Measurements from ENCODE around the gene UBE3D. TPM values are rescaled to one million over a fixed set of nuclear protein-coding genes. Genes with fewer than 3 reads are reported as not detected.

Gene UBE3D
- total RNA-seq, 1 experiment from 2014 or later, result 14.0 TPM

DNA sequence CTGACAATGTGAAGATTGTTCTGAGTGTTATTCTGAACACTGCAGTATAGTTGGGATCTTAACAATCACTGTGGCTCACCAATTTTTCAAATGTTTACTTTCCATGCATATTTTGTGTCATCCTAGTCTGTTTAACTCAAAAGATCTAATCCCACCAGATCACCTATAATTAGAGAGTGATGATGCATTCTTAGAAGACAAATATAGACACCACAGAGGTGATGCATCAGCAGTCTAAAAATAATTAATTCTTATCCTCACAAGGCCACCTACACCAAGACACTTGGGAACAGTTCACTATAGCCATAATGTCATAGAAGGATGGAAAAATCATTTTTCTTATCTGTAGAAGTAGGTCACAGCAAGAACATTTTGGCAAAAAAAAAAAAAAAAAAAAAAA is 154.8 kb downstream of the UBE3D start:
- POLR2A ChIA-PET, result no interaction called here
- H3K36me3 Mint-ChIP-seq, result no peaks in the 10 kb centered on the region
- peaks cover 2% of the 10 kb centered on the region; the same call in 1 of the 2 replicates for H3K4me1 Mint-ChIP-seq
- H3K4me3 Mint-ChIP-seq, result no peak overlapping the region
- TF ChIP-seq, protein P1, sequence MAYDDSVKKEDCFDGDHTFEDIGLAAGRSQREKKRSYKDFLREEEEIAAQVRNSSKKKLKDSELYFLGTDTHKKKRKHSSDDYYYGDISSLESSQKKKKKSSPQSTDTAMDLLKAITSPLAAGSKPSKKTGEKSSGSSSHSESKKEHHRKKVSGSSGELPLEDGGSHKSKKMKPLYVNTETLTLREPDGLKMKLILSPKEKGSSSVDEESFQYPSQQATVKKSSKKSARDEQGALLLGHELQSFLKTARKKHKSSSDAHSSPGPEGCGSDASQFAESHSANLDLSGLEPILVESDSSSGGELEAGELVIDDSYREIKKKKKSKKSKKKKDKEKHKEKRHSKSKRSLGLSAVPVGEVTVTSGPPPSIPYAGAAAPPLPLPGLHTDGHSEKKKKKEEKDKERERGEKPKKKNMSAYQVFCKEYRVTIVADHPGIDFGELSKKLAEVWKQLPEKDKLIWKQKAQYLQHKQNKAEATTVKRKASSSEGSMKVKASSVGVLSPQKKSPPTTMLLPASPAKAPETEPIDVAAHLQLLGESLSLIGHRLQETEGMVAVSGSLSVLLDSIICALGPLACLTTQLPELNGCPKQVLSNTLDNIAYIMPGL (CRISPR knock-in tag; IDR thresholded peaks at IDR 0.05), result no peak
- TF ChIP-seq OVOL2 (CRISPR knock-in tag; IDR thresholded peaks at IDR 0.05; ENCODE audit: borderline replicate concordance) (no peak), JAZF1 (CRISPR knock-in tag; IDR thresholded peaks at IDR 0.05) (no peak), IRF2 (CRISPR knock-in tag; IDR thresholded peaks at IDR 0.05; ENCODE audit: borderline replicate concordance, low read depth) (no peak), CREM (CRISPR knock-in tag; IDR thresholded peaks at IDR 0.05) (no peak), FOXK1 (CRISPR knock-in tag; IDR thresholded peaks at IDR 0.05) (no peak), TEAD1 (CRISPR knock-in tag; IDR thresholded peaks at IDR 0.05) (no peak), ETV6 (CRISPR knock-in tag; IDR thresholded peaks at IDR 0.05) (no peak), FOXP1 (CRISPR knock-in tag; IDR thresholded peaks at IDR 0.05; ENCODE audit: borderline replicate concordance) (no peak)
- TF ChIP-seq, protein P2, sequence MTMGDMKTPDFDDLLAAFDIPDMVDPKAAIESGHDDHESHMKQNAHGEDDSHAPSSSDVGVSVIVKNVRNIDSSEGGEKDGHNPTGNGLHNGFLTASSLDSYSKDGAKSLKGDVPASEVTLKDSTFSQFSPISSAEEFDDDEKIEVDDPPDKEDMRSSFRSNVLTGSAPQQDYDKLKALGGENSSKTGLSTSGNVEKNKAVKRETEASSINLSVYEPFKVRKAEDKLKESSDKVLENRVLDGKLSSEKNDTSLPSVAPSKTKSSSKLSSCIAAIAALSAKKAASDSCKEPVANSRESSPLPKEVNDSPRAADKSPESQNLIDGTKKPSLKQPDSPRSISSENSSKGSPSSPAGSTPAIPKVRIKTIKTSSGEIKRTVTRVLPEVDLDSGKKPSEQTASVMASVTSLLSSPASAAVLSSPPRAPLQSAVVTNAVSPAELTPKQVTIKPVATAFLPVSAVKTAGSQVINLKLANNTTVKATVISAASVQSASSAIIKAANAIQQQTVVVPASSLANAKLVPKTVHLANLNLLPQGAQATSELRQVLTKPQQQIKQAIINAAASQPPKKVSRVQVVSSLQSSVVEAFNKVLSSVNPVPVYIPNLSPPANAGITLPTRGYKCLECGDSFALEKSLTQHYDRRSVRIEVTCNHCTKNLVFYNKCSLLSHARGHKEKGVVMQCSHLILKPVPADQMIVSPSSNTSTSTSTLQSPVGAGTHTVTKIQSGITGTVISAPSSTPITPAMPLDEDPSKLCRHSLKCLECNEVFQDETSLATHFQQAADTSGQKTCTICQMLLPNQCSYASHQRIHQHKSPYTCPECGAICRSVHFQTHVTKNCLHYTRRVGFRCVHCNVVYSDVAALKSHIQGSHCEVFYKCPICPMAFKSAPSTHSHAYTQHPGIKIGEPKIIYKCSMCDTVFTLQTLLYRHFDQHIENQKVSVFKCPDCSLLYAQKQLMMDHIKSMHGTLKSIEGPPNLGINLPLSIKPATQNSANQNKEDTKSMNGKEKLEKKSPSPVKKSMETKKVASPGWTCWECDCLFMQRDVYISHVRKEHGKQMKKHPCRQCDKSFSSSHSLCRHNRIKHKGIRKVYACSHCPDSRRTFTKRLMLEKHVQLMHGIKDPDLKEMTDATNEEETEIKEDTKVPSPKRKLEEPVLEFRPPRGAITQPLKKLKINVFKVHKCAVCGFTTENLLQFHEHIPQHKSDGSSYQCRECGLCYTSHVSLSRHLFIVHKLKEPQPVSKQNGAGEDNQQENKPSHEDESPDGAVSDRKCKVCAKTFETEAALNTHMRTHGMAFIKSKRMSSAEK (CRISPR knock-in tag; IDR thresholded peaks at IDR 0.05; ENCODE audit: borderline replicate concordance), result no peak
- TF ChIP-seq, protein P3, sequence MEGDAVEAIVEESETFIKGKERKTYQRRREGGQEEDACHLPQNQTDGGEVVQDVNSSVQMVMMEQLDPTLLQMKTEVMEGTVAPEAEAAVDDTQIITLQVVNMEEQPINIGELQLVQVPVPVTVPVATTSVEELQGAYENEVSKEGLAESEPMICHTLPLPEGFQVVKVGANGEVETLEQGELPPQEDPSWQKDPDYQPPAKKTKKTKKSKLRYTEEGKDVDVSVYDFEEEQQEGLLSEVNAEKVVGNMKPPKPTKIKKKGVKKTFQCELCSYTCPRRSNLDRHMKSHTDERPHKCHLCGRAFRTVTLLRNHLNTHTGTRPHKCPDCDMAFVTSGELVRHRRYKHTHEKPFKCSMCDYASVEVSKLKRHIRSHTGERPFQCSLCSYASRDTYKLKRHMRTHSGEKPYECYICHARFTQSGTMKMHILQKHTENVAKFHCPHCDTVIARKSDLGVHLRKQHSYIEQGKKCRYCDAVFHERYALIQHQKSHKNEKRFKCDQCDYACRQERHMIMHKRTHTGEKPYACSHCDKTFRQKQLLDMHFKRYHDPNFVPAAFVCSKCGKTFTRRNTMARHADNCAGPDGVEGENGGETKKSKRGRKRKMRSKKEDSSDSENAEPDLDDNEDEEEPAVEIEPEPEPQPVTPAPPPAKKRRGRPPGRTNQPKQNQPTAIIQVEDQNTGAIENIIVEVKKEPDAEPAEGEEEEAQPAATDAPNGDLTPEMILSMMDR (IDR thresholded peaks at IDR 0.05), result no peak
- TF ChIP-seq, protein P4, sequence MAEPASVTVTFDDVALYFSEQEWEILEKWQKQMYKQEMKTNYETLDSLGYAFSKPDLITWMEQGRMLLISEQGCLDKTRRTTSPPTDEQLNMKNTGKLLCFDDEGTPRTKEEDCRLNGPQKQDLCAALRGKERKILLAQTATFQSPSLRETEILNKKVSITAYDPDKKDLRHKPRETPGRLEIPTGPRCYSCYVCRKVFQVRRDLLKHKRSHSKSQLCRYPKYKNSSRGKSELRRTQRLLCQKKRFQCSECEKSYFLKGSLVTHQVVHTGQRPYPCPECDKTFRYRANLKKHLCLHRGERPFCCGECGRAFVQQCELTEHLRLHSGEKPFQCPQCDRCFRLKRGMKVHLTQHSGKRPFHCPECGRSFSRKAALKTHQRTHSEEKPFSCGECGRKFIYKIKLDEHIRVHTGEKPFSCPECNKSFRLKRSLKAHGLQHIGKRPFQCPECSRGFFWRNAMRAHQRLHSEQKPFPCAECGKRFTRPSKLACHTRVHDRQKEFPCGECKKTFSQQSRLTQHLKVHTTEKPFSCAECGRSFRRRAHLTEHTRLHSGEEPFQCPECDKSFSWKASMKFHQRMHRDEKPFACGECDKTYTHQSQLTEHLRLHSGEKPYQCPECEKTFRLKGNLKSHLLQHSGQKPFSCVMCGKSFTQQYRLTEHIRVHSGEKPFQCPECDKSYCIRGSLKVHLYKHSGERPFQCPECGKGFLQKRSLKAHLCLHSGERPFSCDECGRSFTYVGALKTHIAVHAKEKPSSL (CRISPR knock-in tag; conservative IDR thresholded peaks at IDR 0.05), result no peak
- TF ChIP-seq, protein P5, sequence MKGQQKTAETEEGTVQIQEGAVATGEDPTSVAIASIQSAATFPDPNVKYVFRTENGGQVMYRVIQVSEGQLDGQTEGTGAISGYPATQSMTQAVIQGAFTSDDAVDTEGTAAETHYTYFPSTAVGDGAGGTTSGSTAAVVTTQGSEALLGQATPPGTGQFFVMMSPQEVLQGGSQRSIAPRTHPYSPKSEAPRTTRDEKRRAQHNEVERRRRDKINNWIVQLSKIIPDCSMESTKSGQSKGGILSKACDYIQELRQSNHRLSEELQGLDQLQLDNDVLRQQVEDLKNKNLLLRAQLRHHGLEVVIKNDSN (CRISPR knock-in tag; IDR thresholded peaks at IDR 0.05), result no peak
- DNase-seq (ENCODE audit: low spot score) (no peak), ATAC-seq (no peak)
- H3K27me3 Mint-ChIP-seq (ENCODE audit: low read depth), result no peaks in the 10 kb centered on the region
- no peak overlapping the region for H3K27ac Mint-ChIP-seq
- H3K9me3 Mint-ChIP-seq, result no peaks in the 10 kb centered on the region
- CTCF ChIA-PET, result no interaction called here

DNA sequence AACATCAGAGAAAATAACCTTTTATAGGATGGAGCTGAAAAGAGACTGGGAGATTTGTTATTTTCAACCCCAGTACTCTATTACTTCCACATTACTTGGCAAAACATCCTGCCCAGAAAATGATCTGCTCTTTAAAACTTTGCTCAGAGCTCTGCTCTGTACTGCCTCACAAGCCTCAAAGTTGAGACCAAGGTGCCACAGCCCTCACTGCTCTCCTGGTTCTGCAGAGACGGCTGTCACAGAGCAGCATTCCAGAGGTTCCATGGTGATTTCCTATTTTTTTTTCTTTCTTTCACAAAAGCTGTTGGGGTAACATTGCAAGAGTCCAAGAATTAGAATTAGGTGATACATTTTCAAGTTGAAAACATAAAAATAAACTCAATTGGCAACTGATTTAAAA is 155.2 kb downstream of the UBE3D start:
- ChIA-PET POLR2A (interaction anchor here (0.7 kb wide), 1 partner anchor 547 kb away, joined by 3 read pairs; no protein-coding TSS in a partner anchor), CTCF (no interaction called here)
- no peak overlapping the region for H3K27ac Mint-ChIP-seq
- no peaks in the 10 kb centered on the region for H3K27me3 Mint-ChIP-seq (ENCODE audit: low read depth)
- no peak for DNase-seq (ENCODE audit: low spot score)
- no peak overlapping the region for H3K4me3 Mint-ChIP-seq
- no peaks in the 10 kb centered on the region for H3K36me3 Mint-ChIP-seq
- ATAC-seq, result no peak
- peaks cover 2% of the 10 kb centered on the region; the same call in 1 of the 2 replicates for H3K4me1 Mint-ChIP-seq
- H3K9me3 Mint-ChIP-seq, result no peaks in the 10 kb centered on the region
- no peak for TF ChIP-seq SOX15 (CRISPR knock-in tag; IDR thresholded peaks at IDR 0.05)
- TF ChIP-seq ZNF138 (CRISPR knock-in tag; conservative IDR thresholded peaks at IDR 0.05), result no peak
- no peak for TF ChIP-seq ZNF396 (CRISPR knock-in tag; IDR thresholded peaks at IDR 0.05; ENCODE audit: borderline replicate concordance)
- TF ChIP-seq NFE2L1 (CRISPR knock-in tag; IDR thresholded peaks at IDR 0.05), result no peak
- TF ChIP-seq, protein P6, sequence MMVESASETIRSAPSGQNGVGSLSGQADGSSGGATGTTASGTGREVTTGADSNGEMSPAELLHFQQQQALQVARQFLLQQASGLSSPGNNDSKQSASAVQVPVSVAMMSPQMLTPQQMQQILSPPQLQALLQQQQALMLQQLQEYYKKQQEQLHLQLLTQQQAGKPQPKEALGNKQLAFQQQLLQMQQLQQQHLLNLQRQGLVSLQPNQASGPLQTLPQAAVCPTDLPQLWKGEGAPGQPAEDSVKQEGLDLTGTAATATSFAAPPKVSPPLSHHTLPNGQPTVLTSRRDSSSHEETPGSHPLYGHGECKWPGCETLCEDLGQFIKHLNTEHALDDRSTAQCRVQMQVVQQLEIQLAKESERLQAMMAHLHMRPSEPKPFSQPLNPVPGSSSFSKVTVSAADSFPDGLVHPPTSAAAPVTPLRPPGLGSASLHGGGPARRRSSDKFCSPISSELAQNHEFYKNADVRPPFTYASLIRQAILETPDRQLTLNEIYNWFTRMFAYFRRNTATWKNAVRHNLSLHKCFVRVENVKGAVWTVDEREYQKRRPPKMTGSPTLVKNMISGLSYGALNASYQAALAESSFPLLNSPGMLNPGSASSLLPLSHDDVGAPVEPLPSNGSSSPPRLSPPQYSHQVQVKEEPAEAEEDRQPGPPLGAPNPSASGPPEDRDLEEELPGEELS (CRISPR knock-in tag; IDR thresholded peaks at IDR 0.05), result no peak
- TF ChIP-seq TCF7 (CRISPR knock-in tag; IDR thresholded peaks at IDR 0.05; ENCODE audit: low read depth), result no peak
- TF ChIP-seq, protein P5 (CRISPR knock-in tag; IDR thresholded peaks at IDR 0.05), result no peak
- no peak for TF ChIP-seq ZNF263 (CRISPR knock-in tag; IDR thresholded peaks at IDR 0.05; ENCODE audit: low read depth)
- TF ChIP-seq CBFB (CRISPR knock-in tag; IDR thresholded peaks at IDR 0.05; ENCODE audit: low read depth), result no peak
- no peak for TF ChIP-seq KAT7 (CRISPR knock-in tag; IDR thresholded peaks at IDR 0.05; ENCODE audit: borderline replicate concordance)
- TF ChIP-seq ZNF317 (CRISPR knock-in tag; IDR thresholded peaks at IDR 0.05; ENCODE audit: borderline replicate concordance, low read depth), result no peak
